Fibroblast of lung (primary cell): ENCODE measurements around the gene CDK6.

Experiments used
- EZH2 ChIP-seq: IDR thresholded peaks from 2 replicates; pipeline ENCODE4 v1.5.1; 2012; ENCODE audit warnings: low read length, control low read depth, mild to moderate bottlenecking; ENCODE audit errors: missing control alignments
- TF ChIP-seq, protein P1 (sequence below), 2 donors: IDR thresholded peaks in 1 of 2; conservative IDR thresholded peaks in 1 of 2; 1 replicate in 1 of 2; 2 replicates in 1 of 2; pipeline ENCODE4 v1.5.1; 2011 to 2012; ENCODE audit warnings: low read length in 2 of 2, control low read depth in 1 of 2, inconsistent platforms in 1 of 2, low read depth in 1 of 2, mild to moderate bottlenecking in 1 of 2

DNA sequence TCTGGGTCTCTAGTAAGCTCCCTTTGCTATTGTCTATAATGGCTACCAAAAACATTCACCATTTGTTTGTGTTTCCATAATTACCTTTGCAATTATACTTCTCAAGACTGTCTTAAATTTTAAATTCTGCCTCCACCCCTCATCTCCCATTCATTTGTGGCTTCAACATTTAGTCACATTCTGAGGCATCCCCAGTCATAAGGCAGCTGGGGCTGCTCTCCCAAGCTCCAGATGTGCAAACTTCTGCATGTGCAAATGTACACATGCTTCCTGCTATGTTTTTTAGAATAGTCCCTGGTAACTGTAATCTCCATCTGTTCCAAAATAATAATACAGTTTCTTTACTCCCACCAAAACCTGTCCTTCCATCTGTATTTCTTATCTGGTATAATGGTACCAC lies 97.3 kb downstream of the CDK6 start:
- TF ChIP-seq, protein P1, sequence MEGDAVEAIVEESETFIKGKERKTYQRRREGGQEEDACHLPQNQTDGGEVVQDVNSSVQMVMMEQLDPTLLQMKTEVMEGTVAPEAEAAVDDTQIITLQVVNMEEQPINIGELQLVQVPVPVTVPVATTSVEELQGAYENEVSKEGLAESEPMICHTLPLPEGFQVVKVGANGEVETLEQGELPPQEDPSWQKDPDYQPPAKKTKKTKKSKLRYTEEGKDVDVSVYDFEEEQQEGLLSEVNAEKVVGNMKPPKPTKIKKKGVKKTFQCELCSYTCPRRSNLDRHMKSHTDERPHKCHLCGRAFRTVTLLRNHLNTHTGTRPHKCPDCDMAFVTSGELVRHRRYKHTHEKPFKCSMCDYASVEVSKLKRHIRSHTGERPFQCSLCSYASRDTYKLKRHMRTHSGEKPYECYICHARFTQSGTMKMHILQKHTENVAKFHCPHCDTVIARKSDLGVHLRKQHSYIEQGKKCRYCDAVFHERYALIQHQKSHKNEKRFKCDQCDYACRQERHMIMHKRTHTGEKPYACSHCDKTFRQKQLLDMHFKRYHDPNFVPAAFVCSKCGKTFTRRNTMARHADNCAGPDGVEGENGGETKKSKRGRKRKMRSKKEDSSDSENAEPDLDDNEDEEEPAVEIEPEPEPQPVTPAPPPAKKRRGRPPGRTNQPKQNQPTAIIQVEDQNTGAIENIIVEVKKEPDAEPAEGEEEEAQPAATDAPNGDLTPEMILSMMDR (conservative IDR thresholded peaks at IDR 0.05 in 1 of 2, IDR thresholded peaks at IDR 0.05 in 1 of 2; ENCODE audit: low read depth in 1 of 2, low read length in 2 of 2) = no peak
- TF ChIP-seq EZH2 = no peak
